Large intestine (tissue), 3 donors: ENCODE data around the gene TEDC1. TPM values are rescaled to one million over a fixed set of nuclear protein-coding genes. Genes with fewer than 3 reads are reported as not detected.

ENCODE experiments used
- DNase-seq, 2 donors: peaks; one replicate each; pipeline versions ENCODE4 v3.0.0 to v3.0.0-alpha.2; 2013
- H3K27ac ChIP-seq: one replicate; pipeline ENCODE4 v1.5.1; 2013; ENCODE audit warnings: low read length
- H3K27me3 ChIP-seq: 2 replicates; pipeline ENCODE4 v1.6.1; 2013; ENCODE audit warnings: low read length; ENCODE audit not compliant: control insufficient read depth, insufficient read depth
- H3K36me3 ChIP-seq: 2 replicates; pipeline ENCODE4 v1.6.1; 2013; ENCODE audit warnings: low read length; ENCODE audit not compliant: control insufficient read depth, insufficient read depth
- H3K4me1 ChIP-seq: one replicate; pipeline ENCODE4 v1.6.1; 2013; ENCODE audit warnings: low read length; ENCODE audit not compliant: control insufficient read depth, insufficient read depth
- H3K4me3 ChIP-seq: one replicate; pipeline ENCODE4 v1.5.1; 2013; ENCODE audit warnings: low read length
- H3K9me3 ChIP-seq: one replicate; pipeline ENCODE4 v1.6.1; 2013; ENCODE audit warnings: mild to moderate bottlenecking, low read depth, low read length, moderate library complexity; ENCODE audit not compliant: control insufficient read depth
- WGBS: methylation state at CpG from one replicate; pipeline ENCODE4 v1.1.5; 2013; ENCODE audit warnings: low lambda C conversion rate; ENCODE audit not compliant: insufficient coverage; 5-methylcytosine and 5-hydroxymethylcytosine counted together
- polyA plus RNA-seq: library from polyadenylated mRNA; unstranded; fragments of 120-200 nt; gene quantifications from one replicate; pipeline ENCODE4 v1.2.1, GENCODE V29; 2013

The TEDC1 gene
- polyA plus RNA-seq, 1 donor: 8.7 TPM

DNA sequence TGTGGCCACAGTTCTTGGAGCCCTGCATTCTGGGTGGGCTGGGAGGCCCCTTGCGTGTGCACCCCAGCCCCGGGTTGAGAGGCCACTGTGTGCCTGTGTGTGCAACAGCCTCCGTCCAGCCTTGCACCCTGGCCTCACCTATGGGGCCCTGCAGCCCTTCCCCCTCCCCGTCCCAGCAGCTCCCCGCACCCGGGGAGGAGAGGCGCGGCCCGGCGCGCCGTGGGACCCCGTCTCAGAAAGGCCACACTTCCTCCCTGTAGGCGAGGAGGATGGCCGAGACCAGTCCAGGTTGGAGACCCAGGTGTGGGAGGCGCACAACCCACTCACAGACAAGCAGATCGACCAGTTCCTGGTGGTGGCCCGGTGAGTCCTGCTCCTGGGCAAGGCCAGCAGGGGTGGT, 33.0 kb upstream of the TEDC1 start:
- H3K36me3 ChIP-seq: peaks cover 59% of the 10 kb centered on the region
- no peaks in the 10 kb centered on the region for H3K9me3 ChIP-seq
- no peak overlapping the region for H3K4me3 ChIP-seq
- DNase-seq: no peak
- H3K27ac ChIP-seq: no peak overlapping the region
- H3K4me1 ChIP-seq: peaks cover 4% of the 10 kb centered on the region
- no CpG with 5 or more reads among the region's 18 CpGs for WGBS
- no peaks in the 10 kb centered on the region for H3K27me3 ChIP-seq

DNA sequence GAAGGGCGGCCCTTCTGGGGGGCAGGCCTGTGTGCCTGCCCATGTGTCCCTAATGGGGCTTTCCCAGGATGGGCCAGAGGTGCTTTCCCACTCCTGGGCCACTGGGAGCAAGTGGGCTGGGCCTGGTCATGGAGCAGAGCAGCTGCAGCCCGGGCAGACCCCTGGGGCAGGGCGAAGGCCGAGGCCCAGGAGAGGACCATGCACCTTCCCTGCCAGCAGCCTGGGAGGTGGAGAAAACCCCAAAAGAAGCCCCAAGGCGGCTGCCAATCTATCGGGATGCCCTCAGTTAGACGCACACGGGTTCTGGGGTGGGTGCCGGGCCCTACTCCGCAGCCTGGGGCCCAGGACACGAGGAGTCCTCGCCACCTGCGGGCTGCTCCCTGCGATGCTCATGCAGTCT, 32.5 kb upstream of the TEDC1 start:
- Histone ChIP-seq H3K27ac (no peak overlapping the region), H3K36me3 (peaks cover 61% of the 10 kb centered on the region), H3K27me3 (no peaks in the 10 kb centered on the region), H3K9me3 (no peaks in the 10 kb centered on the region), H3K4me1 (peaks cover 4% of the 10 kb centered on the region), H3K4me3 (no peak overlapping the region)
- no CpG with 5 or more reads among the region's 14 CpGs for WGBS
- no peak for DNase-seq

DNA sequence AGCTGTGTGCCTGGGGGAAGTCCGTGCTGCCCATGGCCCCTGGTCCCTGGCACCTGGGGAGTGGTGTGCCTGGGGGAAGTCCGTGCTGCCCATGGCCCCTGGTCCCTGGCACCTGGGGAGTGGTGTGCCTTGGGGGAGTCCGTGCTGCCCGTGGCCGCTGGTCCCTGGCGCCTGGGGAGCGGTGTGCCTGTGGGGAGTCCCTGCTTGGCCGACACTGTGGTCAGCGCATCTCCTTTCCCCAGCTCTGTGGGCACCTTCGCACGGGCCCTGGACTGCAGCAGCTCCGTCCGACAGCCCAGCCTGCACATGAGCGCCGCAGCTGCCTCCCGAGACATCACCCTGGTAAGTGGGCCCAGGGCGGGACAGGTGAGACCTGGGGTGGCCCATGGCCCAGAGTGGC, 30.9 kb upstream of the TEDC1 start:
- no peak overlapping the region for H3K27ac ChIP-seq
- no CpG with 5 or more reads among the region's 17 CpGs for WGBS
- H3K36me3 ChIP-seq: peaks cover 61% of the 10 kb centered on the region
- no peaks in the 10 kb centered on the region for H3K9me3 ChIP-seq
- no peak overlapping the region for H3K4me3 ChIP-seq
- no peak for DNase-seq
- peaks cover 4% of the 10 kb centered on the region for H3K4me1 ChIP-seq
- no peaks in the 10 kb centered on the region for H3K27me3 ChIP-seq

DNA sequence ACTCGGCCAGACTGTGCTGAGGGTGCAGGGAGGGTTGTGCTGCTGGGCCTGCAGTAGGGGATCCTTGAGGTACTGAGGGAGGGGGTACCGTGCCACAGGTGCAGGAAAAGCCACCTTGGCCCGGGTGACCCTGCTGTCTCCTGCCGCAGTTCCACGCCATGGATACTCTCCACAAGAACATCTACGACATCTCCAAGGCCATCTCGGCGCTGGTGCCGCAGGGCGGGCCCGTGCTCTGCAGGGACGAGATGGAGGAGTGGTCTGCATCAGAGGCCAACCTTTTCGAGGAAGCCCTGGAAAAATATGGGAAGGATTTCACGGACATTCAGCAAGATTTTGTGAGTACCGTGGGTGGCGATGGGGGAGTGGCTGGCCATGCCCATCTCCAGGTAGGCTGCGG, 30.4 kb upstream of the TEDC1 start:
- H3K36me3 ChIP-seq: peaks cover 60% of the 10 kb centered on the region
- H3K27me3 ChIP-seq: no peaks in the 10 kb centered on the region
- H3K27ac ChIP-seq: no peak overlapping the region
- no peak overlapping the region for H3K4me3 ChIP-seq
- H3K4me1 ChIP-seq: peaks cover 3% of the 10 kb centered on the region
- no CpG with 5 or more reads among the region's 17 CpGs for WGBS
- no peaks in the 10 kb centered on the region for H3K9me3 ChIP-seq
- DNase-seq: no peak

DNA sequence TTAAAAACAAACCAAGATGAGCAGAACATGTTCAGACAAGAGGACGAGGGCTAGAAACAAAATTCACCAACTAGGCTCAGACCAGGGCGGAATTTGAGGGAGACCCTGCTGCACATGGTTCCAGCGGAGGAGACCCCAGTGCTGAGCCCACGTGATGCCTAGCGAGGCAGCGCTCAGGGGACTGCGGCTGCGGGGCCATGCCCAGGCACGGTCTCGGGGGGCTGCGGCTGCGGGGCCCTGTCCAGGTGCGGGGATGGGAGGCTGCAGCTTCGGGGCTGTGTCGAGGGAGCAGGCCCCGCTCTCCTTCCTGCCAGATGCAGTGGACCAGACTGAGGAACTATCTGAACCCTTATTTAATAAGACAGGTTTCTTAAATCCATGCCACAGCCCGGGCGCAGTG, 29.1 kb upstream of the TEDC1 start:
- no peaks in the 10 kb centered on the region for H3K27me3 ChIP-seq
- no peak overlapping the region for H3K27ac ChIP-seq
- DNase-seq: no peak
- no CpG with 5 or more reads among the region's 18 CpGs for WGBS
- H3K36me3 ChIP-seq: peaks cover 52% of the 10 kb centered on the region
- H3K9me3 ChIP-seq: no peaks in the 10 kb centered on the region
- H3K4me3 ChIP-seq: no peak overlapping the region
- H3K4me1 ChIP-seq: no peaks in the 10 kb centered on the region

DNA sequence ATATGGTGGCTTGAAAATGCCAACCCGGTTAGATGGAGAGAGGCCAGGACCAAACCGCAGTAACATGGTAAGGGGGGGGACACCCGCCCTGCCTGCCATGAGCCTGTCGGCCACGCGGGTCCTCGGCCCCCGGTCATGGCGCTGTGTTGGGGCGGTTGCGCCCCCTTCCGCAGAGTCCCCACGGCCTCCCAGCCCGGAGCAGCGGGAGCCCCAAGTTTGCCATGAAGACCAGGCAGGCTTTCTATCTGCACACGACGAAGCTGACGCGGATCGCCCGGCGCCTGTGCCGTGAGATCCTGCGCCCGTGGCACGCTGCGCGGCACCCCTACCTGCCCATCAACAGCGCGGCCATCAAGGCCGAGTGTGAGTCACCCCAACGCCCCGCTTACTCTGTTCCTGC, 26.5 kb upstream of the TEDC1 start:
- H3K36me3 ChIP-seq: peaks cover 62% of the 10 kb centered on the region
- no peak overlapping the region for H3K27ac ChIP-seq
- H3K4me3 ChIP-seq: no peak overlapping the region
- H3K4me1 ChIP-seq: no peaks in the 10 kb centered on the region
- WGBS: 100% methylated on average over 2 of the region's 33 CpGs
- no peaks in the 10 kb centered on the region for H3K27me3 ChIP-seq
- no peak for DNase-seq
- H3K9me3 ChIP-seq: no peaks in the 10 kb centered on the region

DNA sequence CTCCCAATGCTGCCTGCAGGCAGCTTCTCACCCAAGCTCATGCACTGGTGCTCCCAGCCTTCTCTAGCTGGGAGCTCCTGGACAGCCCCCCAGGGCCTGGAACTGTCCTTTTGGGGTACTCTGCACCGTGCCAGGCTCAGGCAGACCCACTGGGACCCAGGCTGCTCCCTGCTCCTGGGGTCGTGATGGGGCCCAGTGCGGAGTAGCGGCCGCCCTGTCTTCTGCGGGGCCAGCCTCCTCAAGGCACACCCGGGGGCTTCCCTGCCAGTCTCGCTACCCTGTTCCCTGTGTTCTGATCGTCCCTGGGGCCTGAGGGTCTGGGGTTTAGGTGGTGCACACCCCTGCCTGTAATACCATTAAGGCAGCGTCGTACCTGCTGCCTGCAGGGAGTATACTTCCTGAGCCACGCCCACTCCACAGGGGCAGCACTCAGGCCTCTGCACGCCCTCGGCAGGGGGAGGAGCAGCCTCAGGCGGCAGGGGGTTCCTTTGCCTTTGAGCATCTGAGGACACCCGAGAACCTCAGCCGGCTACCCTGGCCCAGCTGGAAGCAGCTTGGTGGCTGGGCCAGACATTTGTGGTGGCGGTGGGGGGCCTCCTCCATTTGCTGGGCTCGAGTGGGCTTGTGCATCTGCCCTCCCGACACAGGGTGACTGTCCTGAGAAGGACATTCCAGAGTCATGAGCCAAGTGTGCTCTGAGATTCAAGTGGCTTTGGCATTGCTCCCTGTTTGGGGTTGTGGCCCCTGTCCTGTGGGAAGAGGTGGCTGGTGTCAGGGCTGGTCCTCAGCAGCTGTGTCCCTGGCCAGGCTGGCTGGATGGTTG, 25.6 kb upstream of the TEDC1 start:
- Histone ChIP-seq H3K27me3 (no peaks in the 10 kb centered on the region), H3K36me3 (peaks cover 65% of the 10 kb centered on the region), H3K9me3 (no peaks in the 10 kb centered on the region), H3K27ac (no peak overlapping the region), H3K4me3 (no peak overlapping the region), H3K4me1 (no peaks in the 10 kb centered on the region)
- no peak for DNase-seq
- no CpG with 5 or more reads among the region's 20 CpGs for WGBS

DNA sequence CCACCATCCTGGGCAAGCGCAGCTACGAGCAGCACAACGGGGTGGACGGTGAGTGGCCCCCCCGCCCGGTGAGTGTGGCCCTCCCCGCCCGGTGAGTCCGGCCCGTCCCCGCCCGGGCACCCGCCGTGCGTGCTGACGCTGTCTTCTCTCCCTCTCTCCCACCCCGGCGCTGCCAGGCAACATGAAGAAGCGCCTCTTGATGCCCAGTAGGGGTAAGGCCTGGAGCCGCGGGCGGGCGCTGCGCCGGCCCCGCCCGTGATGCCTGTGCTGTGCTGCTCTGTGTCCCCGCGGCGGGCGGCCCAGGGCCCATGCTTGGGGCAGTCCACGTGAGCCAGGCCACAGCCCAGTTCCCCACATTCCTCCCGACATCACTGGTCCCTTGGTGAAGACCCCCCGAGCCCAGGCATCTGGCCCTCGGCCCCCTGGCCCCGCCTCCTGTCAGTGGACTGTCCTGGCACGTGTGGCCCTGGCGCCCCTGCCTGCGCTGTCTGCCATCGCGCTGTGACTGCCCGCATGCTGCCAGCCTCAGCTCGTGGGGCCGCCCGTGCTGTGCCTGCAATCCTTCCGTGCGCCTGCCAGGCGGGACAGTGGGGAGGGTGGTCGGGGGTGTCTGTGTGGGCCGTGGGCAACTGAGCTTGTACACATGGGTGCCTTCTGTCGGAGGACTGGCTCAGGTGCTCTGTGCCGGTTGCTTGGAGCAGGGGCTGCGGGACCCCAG, 24.4 kb upstream of the TEDC1 start:
- no peaks in the 10 kb centered on the region for H3K9me3 ChIP-seq
- H3K4me1 ChIP-seq: peaks cover 5% of the 10 kb centered on the region
- peaks cover 55% of the 10 kb centered on the region for H3K36me3 ChIP-seq
- no peak overlapping the region for H3K27ac ChIP-seq
- no peak for DNase-seq
- WGBS: no CpG with 5 or more reads among the region's 53 CpGs
- H3K27me3 ChIP-seq: no peaks in the 10 kb centered on the region
- H3K4me3 ChIP-seq: no peak overlapping the region

DNA sequence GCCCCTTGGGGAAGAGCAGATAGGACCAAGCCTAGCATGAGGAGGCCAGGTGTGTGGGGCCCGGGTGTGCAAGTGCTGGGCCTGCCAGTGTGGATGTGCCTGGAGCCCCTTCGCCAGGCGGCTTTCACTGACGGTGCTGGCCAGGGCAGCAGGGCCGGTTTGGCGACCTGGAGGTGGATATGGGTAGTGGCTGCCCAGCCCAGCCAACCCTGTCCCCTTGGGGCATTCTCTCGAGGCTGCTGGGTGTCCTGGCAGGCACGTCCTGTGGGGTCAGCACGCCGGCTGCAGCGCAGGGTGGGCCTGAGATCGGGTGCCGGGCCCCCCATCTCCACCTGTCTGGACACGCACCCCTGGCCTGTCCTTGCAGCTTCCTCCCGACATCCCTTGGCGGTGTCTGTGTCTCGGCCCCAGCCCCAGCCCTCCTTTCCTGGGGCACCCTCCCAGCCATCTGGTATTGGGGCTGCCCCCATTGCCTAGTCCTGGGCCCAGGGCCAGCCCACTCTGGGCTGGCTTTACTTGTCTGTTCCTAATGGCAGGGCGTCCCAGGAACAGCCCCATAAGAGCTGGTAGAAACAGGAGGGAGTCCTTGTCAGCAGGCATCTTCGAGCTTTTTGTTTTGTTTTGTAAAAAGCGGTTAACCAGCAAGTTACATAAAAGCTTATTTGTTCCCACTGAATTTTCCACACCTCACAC, 23.7 kb upstream of the TEDC1 start:
- no peaks in the 10 kb centered on the region for H3K9me3 ChIP-seq
- H3K36me3 ChIP-seq: peaks cover 55% of the 10 kb centered on the region
- no peak overlapping the region for H3K4me3 ChIP-seq
- DNase-seq: no peak
- no peak overlapping the region for H3K27ac ChIP-seq
- H3K27me3 ChIP-seq: no peaks in the 10 kb centered on the region
- peaks cover 12% of the 10 kb centered on the region for H3K4me1 ChIP-seq
- no CpG with 5 or more reads among the region's 20 CpGs for WGBS

DNA sequence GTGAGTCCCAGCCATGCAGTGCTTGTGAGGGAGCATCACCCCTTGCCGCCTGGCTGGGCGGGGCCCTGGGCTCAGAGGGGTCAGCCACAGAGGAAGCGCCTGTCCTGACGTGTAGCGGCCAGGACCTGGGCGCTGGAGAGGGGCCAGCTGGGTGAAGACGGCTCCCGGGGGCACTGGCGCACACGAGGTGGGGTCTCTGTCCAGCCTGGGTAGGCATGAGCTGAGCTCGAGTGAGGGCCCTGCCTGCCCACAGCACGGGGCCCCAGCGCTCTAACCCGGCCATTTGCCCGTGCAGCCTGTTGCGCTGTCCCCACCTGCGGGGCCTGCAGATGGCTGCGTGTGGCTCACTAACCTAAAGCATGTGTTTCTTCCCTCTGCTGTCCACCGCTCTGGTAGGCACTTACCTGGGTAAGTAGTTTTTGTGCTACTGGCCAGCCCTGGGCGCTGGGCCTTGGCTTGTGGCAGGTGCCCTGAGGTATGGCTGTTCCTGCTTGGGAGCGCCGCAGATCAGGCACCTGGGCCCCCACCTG, 23.0 kb upstream of the TEDC1 start:
- Histone ChIP-seq H3K36me3 (peaks cover 52% of the 10 kb centered on the region), H3K4me3 (no peak overlapping the region), H3K9me3 (no peaks in the 10 kb centered on the region), H3K4me1 (peaks cover 13% of the 10 kb centered on the region), H3K27me3 (no peaks in the 10 kb centered on the region), H3K27ac (no peak overlapping the region)
- DNase-seq: no peak
- no CpG with 5 or more reads among the region's 22 CpGs for WGBS
